ENCODE results near the gene ACO1.

DNA sequence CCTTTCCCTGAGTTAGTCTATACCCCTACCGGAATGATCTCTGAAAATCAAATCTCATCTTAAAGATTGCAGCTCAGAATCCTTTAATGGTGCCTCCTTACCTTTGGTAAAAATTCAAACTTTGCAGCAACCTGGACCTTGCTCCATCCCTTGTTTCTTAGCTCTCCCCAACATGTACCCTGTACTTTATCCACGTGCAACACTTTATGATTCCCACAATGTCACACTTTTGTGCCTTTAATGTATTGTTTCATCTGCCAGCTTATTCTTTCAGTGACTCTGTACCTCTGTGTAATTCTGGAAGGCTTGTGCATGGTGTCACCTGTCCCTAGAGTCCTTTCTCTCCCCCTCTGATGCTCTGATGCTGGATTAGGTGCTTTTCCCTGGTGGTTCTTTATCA is 9.5 kb downstream of the ACO1 start:
- TF ChIP-seq CTCF (IDR thresholded peaks at IDR 0.05), result no peak
- no peak for TF ChIP-seq EZH2 (IDR thresholded peaks at IDR 0.05)
